ENCODE measurements around the gene VMP1. TPM values are rescaled to one million over a fixed set of nuclear protein-coding genes. Genes with fewer than 3 reads are reported as not detected.
"Not testable (repeated sequence)": the region's sequence is repeated elsewhere in the genome, so short reads cannot be mapped to it uniquely, and the experiment has no call there.

The VMP1 gene
- total RNA-seq, 1 donor from 2014 or later, result 64.9 TPM

GRCh38 chr17:59848778-59849177 is 141.3 kb downstream of the VMP1 start:
- DNase-seq (ENCODE audit: low spot score), result no peak
- no peaks in the 10 kb centered on the region for H3K36me3 Mint-ChIP-seq (ENCODE audit: low read depth, unreplicated experiment)
- no peaks in the 10 kb centered on the region for H3K9me3 Mint-ChIP-seq (ENCODE audit: unreplicated experiment)
- TF ChIP-seq, protein P1, sequence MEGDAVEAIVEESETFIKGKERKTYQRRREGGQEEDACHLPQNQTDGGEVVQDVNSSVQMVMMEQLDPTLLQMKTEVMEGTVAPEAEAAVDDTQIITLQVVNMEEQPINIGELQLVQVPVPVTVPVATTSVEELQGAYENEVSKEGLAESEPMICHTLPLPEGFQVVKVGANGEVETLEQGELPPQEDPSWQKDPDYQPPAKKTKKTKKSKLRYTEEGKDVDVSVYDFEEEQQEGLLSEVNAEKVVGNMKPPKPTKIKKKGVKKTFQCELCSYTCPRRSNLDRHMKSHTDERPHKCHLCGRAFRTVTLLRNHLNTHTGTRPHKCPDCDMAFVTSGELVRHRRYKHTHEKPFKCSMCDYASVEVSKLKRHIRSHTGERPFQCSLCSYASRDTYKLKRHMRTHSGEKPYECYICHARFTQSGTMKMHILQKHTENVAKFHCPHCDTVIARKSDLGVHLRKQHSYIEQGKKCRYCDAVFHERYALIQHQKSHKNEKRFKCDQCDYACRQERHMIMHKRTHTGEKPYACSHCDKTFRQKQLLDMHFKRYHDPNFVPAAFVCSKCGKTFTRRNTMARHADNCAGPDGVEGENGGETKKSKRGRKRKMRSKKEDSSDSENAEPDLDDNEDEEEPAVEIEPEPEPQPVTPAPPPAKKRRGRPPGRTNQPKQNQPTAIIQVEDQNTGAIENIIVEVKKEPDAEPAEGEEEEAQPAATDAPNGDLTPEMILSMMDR (IDR thresholded peaks at IDR 0.05; ENCODE audit: unreplicated experiment), result no peak
- H3K27me3 Mint-ChIP-seq (ENCODE audit: unreplicated experiment), result peaks cover 3% of the 10 kb centered on the region
- H3K27ac Mint-ChIP-seq (ENCODE audit: unreplicated experiment), result no peak overlapping the region
- no peak overlapping the region for H3K4me3 Mint-ChIP-seq (ENCODE audit: unreplicated experiment)
- peaks cover 7% of the 10 kb centered on the region for H3K4me1 Mint-ChIP-seq (ENCODE audit: unreplicated experiment)

DNA sequence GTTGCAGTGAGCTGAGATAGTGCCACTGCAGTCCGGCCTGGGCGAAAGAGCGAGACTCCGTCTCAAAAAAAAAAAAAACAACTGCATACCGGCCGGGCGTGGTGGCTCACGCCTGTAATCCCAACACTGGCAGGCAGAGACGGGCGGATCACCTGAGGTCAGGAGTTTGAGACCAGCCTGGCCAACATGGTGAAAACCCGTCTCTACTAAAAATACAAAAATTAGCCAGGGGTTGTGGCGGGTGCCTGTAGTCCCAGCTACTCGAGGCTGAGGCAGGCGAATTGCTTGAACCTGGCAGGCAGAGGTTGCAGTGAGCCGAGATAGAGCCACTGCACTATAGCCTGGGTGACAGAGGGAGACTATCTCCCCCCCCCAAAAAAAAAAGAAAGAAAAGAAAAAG is 142.9 kb downstream of the VMP1 start:
- not testable (repeated sequence) for DNase-seq (ENCODE audit: low spot score); H3K27me3 Mint-ChIP-seq (ENCODE audit: unreplicated experiment); H3K4me1 Mint-ChIP-seq (ENCODE audit: unreplicated experiment); H3K9me3 Mint-ChIP-seq (ENCODE audit: unreplicated experiment); H3K36me3 Mint-ChIP-seq (ENCODE audit: low read depth, unreplicated experiment); H3K4me3 Mint-ChIP-seq (ENCODE audit: unreplicated experiment); H3K27ac Mint-ChIP-seq (ENCODE audit: unreplicated experiment)

- H3K27me3 Mint-ChIP-seq (ENCODE audit: unreplicated experiment), result peaks cover 3% of the 10 kb centered on the region
- no peaks in the 10 kb centered on the region for H3K9me3 Mint-ChIP-seq (ENCODE audit: unreplicated experiment)
- DNase-seq (ENCODE audit: low spot score), result no peak
- H3K36me3 Mint-ChIP-seq (ENCODE audit: low read depth, unreplicated experiment), result no peaks in the 10 kb centered on the region
- TF ChIP-seq, protein P1 (IDR thresholded peaks at IDR 0.05; ENCODE audit: unreplicated experiment), result no peak
- no peak overlapping the region for H3K4me3 Mint-ChIP-seq (ENCODE audit: unreplicated experiment)
- H3K4me1 Mint-ChIP-seq (ENCODE audit: unreplicated experiment), result peaks cover 7% of the 10 kb centered on the region
- H3K27ac Mint-ChIP-seq (ENCODE audit: unreplicated experiment), result no peak overlapping the region
These were observed 144.3 kb downstream of the VMP1 start for GRCh38 chr17:59851439-59852375.

- not testable (repeated sequence) for H3K27ac Mint-ChIP-seq (ENCODE audit: unreplicated experiment); H3K27me3 Mint-ChIP-seq (ENCODE audit: unreplicated experiment)
These were observed 145.4 kb downstream of the VMP1 start for GRCh38 chr17:59852847-59853167.

GRCh38 chr17:59853168-59853918 is 145.9 kb downstream of the VMP1 start:
- Mint-ChIP-seq H3K27ac (ENCODE audit: unreplicated experiment) (no peak overlapping the region), H3K4me1 (ENCODE audit: unreplicated experiment) (peaks cover 7% of the 10 kb centered on the region), H3K36me3 (ENCODE audit: low read depth, unreplicated experiment) (no peaks in the 10 kb centered on the region), H3K9me3 (ENCODE audit: unreplicated experiment) (no peaks in the 10 kb centered on the region), H3K27me3 (ENCODE audit: unreplicated experiment) (peaks cover 3% of the 10 kb centered on the region), H3K4me3 (ENCODE audit: unreplicated experiment) (no peak overlapping the region)
- TF ChIP-seq, protein P1 (IDR thresholded peaks at IDR 0.05; ENCODE audit: unreplicated experiment), result peak; percentile 54
- peak; percentile 48 for DNase-seq (ENCODE audit: low spot score)

More at GRCh38 chr17:59852847-59853167, 145.4 kb downstream of the VMP1 start:
- H3K9me3 Mint-ChIP-seq (ENCODE audit: unreplicated experiment); H3K36me3 Mint-ChIP-seq (ENCODE audit: low read depth, unreplicated experiment); H3K4me1 Mint-ChIP-seq (ENCODE audit: unreplicated experiment); DNase-seq (ENCODE audit: low spot score); H3K4me3 Mint-ChIP-seq (ENCODE audit: unreplicated experiment): not testable (repeated sequence)

DNA sequence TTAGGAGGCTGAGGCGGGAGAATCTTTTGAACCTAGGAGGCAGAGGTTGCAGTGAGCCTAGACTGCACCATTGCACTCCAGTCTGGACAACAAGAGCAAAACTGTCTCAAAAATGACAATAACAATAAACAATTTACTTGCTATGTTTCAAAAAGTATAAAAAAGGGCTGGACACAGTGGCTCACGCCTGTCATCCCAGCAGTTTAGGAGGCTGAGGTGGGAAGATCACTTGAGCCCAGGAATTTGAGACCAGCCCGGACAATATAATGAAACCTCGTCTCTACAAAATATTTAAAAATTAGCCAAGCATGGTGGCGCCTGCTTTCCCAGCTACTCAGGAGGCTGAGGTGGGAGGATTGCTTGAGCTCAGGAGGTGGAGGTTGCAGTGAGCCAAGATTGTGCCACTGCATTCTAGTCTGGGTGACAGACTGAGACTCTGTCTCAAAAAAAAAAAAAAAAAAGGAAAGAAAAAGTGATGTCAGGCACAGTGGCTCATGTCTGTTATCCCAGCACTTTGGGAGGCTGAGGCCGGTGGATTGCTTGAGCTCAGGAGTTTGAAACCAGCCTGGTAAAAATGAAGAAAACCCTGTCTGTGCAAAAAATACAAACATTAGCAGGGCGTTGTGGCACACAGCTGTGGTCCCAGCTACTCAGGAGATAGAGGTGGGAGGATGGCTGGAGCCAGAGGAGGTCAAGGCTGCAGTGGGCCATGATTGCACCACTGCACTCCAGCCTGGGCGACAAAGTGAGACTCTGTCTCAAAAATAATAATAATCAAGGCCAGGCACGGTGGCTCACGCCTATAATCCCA is 146.7 kb downstream of the VMP1 start:
- DNase-seq (ENCODE audit: low spot score); H3K4me1 Mint-ChIP-seq (ENCODE audit: unreplicated experiment); H3K4me3 Mint-ChIP-seq (ENCODE audit: unreplicated experiment); H3K36me3 Mint-ChIP-seq (ENCODE audit: low read depth, unreplicated experiment); H3K27ac Mint-ChIP-seq (ENCODE audit: unreplicated experiment); H3K27me3 Mint-ChIP-seq (ENCODE audit: unreplicated experiment); H3K9me3 Mint-ChIP-seq (ENCODE audit: unreplicated experiment): not testable (repeated sequence)

Data from endothelial cell (in vitro differentiated cells).